ENCODE results near the gene DTWD2.

DNA sequence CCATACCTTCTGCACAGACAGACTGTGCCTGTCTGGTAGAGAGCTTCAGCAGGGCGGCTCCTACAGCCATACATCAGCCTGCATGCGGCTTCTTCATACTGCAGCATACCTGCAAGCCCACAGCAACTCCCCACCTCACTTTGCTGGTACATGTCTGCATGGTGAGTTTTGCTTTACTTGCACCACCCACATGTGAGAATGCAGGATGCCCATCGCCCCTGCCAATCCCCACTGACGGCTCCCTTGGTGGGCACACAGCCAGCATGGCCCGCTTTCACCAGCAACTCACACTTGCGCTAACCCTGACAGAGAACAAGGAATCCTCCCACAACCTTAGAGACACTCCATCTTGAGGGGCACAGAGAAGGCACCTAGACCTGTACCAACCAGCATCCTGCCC, 114.9 kb downstream of the DTWD2 start:
- TF ChIP-seq POLR2A (IDR thresholded peaks at IDR 0.05), result no peak
- TF ChIP-seq, protein P1, sequence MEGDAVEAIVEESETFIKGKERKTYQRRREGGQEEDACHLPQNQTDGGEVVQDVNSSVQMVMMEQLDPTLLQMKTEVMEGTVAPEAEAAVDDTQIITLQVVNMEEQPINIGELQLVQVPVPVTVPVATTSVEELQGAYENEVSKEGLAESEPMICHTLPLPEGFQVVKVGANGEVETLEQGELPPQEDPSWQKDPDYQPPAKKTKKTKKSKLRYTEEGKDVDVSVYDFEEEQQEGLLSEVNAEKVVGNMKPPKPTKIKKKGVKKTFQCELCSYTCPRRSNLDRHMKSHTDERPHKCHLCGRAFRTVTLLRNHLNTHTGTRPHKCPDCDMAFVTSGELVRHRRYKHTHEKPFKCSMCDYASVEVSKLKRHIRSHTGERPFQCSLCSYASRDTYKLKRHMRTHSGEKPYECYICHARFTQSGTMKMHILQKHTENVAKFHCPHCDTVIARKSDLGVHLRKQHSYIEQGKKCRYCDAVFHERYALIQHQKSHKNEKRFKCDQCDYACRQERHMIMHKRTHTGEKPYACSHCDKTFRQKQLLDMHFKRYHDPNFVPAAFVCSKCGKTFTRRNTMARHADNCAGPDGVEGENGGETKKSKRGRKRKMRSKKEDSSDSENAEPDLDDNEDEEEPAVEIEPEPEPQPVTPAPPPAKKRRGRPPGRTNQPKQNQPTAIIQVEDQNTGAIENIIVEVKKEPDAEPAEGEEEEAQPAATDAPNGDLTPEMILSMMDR (IDR thresholded peaks at IDR 0.05), result no peak
- no peak for TF ChIP-seq POLR2AphosphoS5 (IDR thresholded peaks at IDR 0.05)
- TF ChIP-seq EP300 (IDR thresholded peaks at IDR 0.05), result no peak
